ENCODE results near the gene SH3PXD2A. TPM values are rescaled to one million over a fixed set of nuclear protein-coding genes. Genes with fewer than 3 reads are reported as not detected.

Gene SH3PXD2A
- total RNA-seq, 1 experiment from 2014 or later, result 13.2 TPM

DNA sequence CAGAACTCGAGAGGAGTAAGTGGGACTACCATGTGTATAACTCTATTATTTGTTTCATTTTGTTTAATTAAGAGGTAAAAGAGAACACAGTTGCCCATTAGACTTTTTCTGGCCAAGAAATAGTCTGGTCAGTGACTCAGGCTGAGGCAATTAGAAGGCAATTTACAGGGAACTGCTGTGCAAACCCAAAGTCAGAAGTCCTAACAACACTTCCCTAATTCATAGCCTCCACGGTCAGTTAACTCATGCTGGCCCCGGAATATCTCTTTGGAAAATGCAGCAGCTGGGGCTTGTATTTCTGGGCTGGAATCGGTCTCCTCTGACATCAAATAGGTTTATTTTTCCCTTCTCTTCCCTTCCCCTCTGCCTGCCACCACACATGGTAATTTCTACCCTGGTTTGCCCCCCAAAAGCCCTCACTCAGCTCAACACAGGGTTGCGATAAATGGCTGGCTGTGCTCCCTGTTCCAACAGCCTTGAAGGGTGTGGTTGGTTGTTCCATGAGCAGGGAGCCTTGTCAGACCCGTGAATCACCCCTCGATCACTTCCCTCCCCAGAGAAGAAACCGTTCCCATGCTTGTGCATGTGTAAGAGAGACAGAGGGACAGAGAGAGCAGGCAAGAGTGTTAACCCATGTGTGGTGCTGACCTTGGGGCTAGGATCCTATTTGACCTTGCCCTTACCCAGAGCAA lies 5.3 kb downstream of the SH3PXD2A start:
- DNase-seq (ENCODE audit: unreplicated experiment), result peak; percentile 66
- H3K9me3 Mint-ChIP-seq (ENCODE audit: unreplicated experiment), result no peaks in the 10 kb centered on the region
- peak overlapping the region; percentile 79 for H3K27ac Mint-ChIP-seq (ENCODE audit: low read depth, unreplicated experiment)
- H3K4me1 Mint-ChIP-seq (ENCODE audit: insufficient read depth, unreplicated experiment), result peaks cover 31% of the 10 kb centered on the region
- H3K4me3 Mint-ChIP-seq (ENCODE audit: unreplicated experiment), result no peak overlapping the region
- TSS peak; percentile 96 for BruUV-seq (replicated peaks)
- peaks cover 12% of the 10 kb centered on the region for H3K36me3 Mint-ChIP-seq (ENCODE audit: insufficient read depth, unreplicated experiment)
- intact Hi-C loops (cut with micrococcal nuclease), result loop anchor here (10.0 kb wide), 2 partner anchors 65 to 255 kb away; no protein-coding TSS in a partner anchor
- no peaks in the 10 kb centered on the region for H3K27me3 Mint-ChIP-seq (ENCODE audit: insufficient read depth, unreplicated experiment)
- TF ChIP-seq, protein P1, sequence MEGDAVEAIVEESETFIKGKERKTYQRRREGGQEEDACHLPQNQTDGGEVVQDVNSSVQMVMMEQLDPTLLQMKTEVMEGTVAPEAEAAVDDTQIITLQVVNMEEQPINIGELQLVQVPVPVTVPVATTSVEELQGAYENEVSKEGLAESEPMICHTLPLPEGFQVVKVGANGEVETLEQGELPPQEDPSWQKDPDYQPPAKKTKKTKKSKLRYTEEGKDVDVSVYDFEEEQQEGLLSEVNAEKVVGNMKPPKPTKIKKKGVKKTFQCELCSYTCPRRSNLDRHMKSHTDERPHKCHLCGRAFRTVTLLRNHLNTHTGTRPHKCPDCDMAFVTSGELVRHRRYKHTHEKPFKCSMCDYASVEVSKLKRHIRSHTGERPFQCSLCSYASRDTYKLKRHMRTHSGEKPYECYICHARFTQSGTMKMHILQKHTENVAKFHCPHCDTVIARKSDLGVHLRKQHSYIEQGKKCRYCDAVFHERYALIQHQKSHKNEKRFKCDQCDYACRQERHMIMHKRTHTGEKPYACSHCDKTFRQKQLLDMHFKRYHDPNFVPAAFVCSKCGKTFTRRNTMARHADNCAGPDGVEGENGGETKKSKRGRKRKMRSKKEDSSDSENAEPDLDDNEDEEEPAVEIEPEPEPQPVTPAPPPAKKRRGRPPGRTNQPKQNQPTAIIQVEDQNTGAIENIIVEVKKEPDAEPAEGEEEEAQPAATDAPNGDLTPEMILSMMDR (IDR thresholded peaks at IDR 0.05; ENCODE audit: unreplicated experiment), result no peak
- POLR2A ChIA-PET, result interaction anchor here (0.8 to 8.4 kb wide), 2 partner anchors 22 to 37 kb away, joined by 3 to 85 read pairs; no protein-coding TSS in a partner anchor
- CTCF ChIA-PET, result interaction anchor here (0.6 to 1.1 kb wide), 5 partner anchors 15 to 1976 kb away, joined by 3 to 4 read pairs (median 3); no protein-coding TSS in a partner anchor

- no peak overlapping the region for H3K4me3 Mint-ChIP-seq (ENCODE audit: unreplicated experiment)
- no peaks in the 10 kb centered on the region for H3K27me3 Mint-ChIP-seq (ENCODE audit: insufficient read depth, unreplicated experiment)
- BruUV-seq (replicated peaks), result no TSS peak
- no peak for DNase-seq (ENCODE audit: unreplicated experiment)
- no peaks in the 10 kb centered on the region for H3K9me3 Mint-ChIP-seq (ENCODE audit: unreplicated experiment)
- POLR2A ChIA-PET, result interaction anchor here (8.4 kb wide), 1 partner anchor 22 kb away, joined by 85 read pairs; no protein-coding TSS in a partner anchor
- TF ChIP-seq, protein P1 (IDR thresholded peaks at IDR 0.05; ENCODE audit: unreplicated experiment), result no peak
- H3K4me1 Mint-ChIP-seq (ENCODE audit: insufficient read depth, unreplicated experiment), result peaks cover 27% of the 10 kb centered on the region
- peaks cover 12% of the 10 kb centered on the region for H3K36me3 Mint-ChIP-seq (ENCODE audit: insufficient read depth, unreplicated experiment)
- CTCF ChIA-PET, result interaction anchor here (0.6 to 1.3 kb wide), 7 partner anchors 9 to 1975 kb away, joined by 3 to 6 read pairs (median 4); no protein-coding TSS in a partner anchor
- intact Hi-C loops (cut with micrococcal nuclease), result no loop called here
- peak overlapping the region; percentile 79 for H3K27ac Mint-ChIP-seq (ENCODE audit: low read depth, unreplicated experiment)
Observed at GRCh38 chr10:103849212-103849877, 6.0 kb downstream of the SH3PXD2A start.

DNA sequence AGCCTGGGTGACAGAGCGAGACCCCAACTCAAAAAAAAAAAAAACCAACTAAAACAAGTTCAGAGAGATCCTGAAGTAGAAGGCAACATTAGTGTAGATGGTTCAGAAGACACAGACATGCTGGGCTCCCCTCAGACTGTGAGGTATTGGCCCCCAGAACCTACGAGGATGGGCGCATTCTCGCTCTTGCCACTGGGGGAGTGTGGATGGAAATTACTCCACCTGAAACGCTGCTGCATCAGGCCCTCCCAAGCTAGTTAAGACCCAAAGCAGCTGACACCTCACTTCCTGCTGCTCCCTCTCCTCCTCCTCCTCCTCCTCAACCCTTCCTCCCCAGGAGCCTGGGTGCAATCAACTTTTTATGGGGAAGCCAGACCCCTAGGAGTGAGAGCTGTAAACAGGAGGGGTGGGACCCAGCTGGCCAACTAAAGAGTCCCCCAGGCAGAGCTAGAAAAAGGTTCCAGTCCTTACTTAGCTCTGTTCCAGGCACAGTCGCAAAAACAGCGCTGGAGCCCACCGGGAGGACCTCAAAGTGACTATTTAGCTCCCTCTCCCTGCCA lies 7.4 kb downstream of the SH3PXD2A start:
- H3K4me1 Mint-ChIP-seq (ENCODE audit: insufficient read depth, unreplicated experiment), result peaks cover 17% of the 10 kb centered on the region
- no peak overlapping the region for H3K27ac Mint-ChIP-seq (ENCODE audit: low read depth, unreplicated experiment)
- TF ChIP-seq, protein P1 (IDR thresholded peaks at IDR 0.05; ENCODE audit: unreplicated experiment), result no peak
- peaks cover 12% of the 10 kb centered on the region for H3K36me3 Mint-ChIP-seq (ENCODE audit: insufficient read depth, unreplicated experiment)
- ChIA-PET CTCF (interaction anchor here (0.5 to 1.3 kb wide), 10 partner anchors 8 to 512 kb away, joined by 3 to 6 read pairs (median 4); no protein-coding TSS in a partner anchor), POLR2A (interaction anchor here (1.4 to 1.5 kb wide), 2 partner anchors 13 to 34 kb away, joined by 3 to 4 read pairs; no protein-coding TSS in a partner anchor)
- no peaks in the 10 kb centered on the region for H3K9me3 Mint-ChIP-seq (ENCODE audit: unreplicated experiment)
- intact Hi-C loops (cut with micrococcal nuclease), result no loop called here
- H3K4me3 Mint-ChIP-seq (ENCODE audit: unreplicated experiment), result no peak overlapping the region
- no peak for DNase-seq (ENCODE audit: unreplicated experiment)
- H3K27me3 Mint-ChIP-seq (ENCODE audit: insufficient read depth, unreplicated experiment), result no peaks in the 10 kb centered on the region
- BruUV-seq (replicated peaks), result no TSS peak

DNA sequence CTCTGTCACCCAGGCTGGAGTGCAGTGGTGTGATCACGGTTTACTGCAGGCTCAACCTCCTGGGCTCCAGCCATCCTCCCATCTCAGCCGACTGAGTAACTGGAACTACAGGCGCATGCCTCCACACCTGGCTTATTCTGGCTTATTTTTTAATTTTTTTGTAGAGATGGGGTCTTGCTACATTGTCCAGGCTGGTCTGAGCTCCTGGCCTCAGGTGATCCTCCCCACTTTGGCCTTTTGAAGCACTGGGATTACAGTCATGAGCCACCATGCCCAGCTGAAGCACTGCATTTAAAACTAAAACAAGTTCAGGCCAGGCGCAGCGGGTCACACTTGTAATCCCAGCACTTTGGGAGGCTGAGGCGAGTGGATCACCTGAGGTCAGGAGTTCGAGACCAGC lies 8.0 kb downstream of the SH3PXD2A start:
- BruUV-seq (replicated peaks), result no TSS peak
- TF ChIP-seq, protein P1 (IDR thresholded peaks at IDR 0.05; ENCODE audit: unreplicated experiment), result no peak
- Mint-ChIP-seq H3K4me3 (ENCODE audit: unreplicated experiment) (no peak overlapping the region), H3K9me3 (ENCODE audit: unreplicated experiment) (no peaks in the 10 kb centered on the region), H3K27ac (ENCODE audit: low read depth, unreplicated experiment) (no peak overlapping the region), H3K36me3 (ENCODE audit: insufficient read depth, unreplicated experiment) (peaks cover 12% of the 10 kb centered on the region), H3K27me3 (ENCODE audit: insufficient read depth, unreplicated experiment) (no peaks in the 10 kb centered on the region), H3K4me1 (ENCODE audit: insufficient read depth, unreplicated experiment) (peaks cover 17% of the 10 kb centered on the region)
- no peak for DNase-seq (ENCODE audit: unreplicated experiment)
- POLR2A ChIA-PET, result interaction anchor here (0.7 to 1.5 kb wide), 4 partner anchors 10 to 76 kb away, joined by 3 to 4 read pairs (median 3); no protein-coding TSS in a partner anchor
- CTCF ChIA-PET, result interaction anchor here (0.5 to 0.8 kb wide), 5 partner anchors 9 to 255 kb away, joined by 3 to 4 read pairs (median 3); no protein-coding TSS in a partner anchor
- intact Hi-C loops (cut with micrococcal nuclease), result no loop called here

Measured in MCF 10A (cell line).